Heart left ventricle (tissue), 13 donors: ENCODE measurements around the gene IL36B.

Experiments used
- POLR2A ChIP-seq, 2 donors: fragments of 450-650 bp; IDR thresholded peaks; one replicate each; pipeline ENCODE4 v1.6.1; 2017; ENCODE audit warnings: antibody characterized with exemption in 2 of 2, mild to moderate bottlenecking in 2 of 2, moderate library complexity in 2 of 2
- TF ChIP-seq, protein P1 (sequence below), 12 donors: fragments of 200-600 bp; sonication (generic) in 4 of 12; IDR thresholded peaks; one replicate each; pipeline versions ENCODE4 v1.5.0 to v1.8.0; 2018 to 2022; ENCODE audit warnings: antibody characterized with exemption in 12 of 12, mild to moderate bottlenecking in 5 of 12
- donor health status: ischemic (EF 13 %, LVEDD 7.1; RV severe dilation, severe dysfunction).
- donor health status: DM: no; HTN: yes; CAD: no.
- donor health status: DM: no; HTN: no; CAD: no.
- donor health status: ischemic (EF 25% LVEDD 6.9; RV normal size, moderate dysfunction).
- donor health status: ischemic (EF 25% LVEDD 5.7; RV mildly dilated, moderate dysfunction).
- donor health status: ischemic (EF 35%, LVEDD 5.7; RV mildly dilated, moderate dysfunction).
- donor health status: nonischemic (EF 11% LVEDD 7.7; RV severe dilation, severe dysfunction).
- donor health status: DM: yes; HTN: yes; CAD: no.
- donor health status: PGD.
- donor health status: ischemic (EF 29% LVEDD 5.4; RV normal size, mild dysfunction).
- donor health status: nonischemic (EF 23%, LVEDD 6.1; RV moderate dilation, normal function).

DNA sequence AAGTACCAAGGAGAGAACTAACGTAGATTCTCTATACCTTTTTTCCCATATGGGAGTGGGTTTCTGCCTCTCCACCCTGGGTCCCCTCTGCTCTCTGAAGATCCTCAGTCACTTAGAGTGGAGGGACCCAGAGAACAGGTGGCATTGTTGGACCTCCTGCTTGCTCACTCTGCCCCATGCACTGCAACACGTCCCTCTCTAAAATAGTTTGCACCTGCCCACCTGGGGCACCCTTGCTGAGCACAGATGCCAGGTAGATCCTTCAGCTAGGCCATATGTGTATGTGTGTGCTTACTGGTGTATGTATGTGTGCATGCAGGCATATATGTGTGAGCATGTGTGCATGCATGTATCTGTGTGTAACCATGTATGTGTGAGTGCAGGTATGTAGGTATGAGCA is 8.6 kb upstream of the IL36B start:
- TF ChIP-seq, protein P1, sequence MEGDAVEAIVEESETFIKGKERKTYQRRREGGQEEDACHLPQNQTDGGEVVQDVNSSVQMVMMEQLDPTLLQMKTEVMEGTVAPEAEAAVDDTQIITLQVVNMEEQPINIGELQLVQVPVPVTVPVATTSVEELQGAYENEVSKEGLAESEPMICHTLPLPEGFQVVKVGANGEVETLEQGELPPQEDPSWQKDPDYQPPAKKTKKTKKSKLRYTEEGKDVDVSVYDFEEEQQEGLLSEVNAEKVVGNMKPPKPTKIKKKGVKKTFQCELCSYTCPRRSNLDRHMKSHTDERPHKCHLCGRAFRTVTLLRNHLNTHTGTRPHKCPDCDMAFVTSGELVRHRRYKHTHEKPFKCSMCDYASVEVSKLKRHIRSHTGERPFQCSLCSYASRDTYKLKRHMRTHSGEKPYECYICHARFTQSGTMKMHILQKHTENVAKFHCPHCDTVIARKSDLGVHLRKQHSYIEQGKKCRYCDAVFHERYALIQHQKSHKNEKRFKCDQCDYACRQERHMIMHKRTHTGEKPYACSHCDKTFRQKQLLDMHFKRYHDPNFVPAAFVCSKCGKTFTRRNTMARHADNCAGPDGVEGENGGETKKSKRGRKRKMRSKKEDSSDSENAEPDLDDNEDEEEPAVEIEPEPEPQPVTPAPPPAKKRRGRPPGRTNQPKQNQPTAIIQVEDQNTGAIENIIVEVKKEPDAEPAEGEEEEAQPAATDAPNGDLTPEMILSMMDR (IDR thresholded peaks at IDR 0.05): no peak
- no peak for TF ChIP-seq POLR2A (IDR thresholded peaks at IDR 0.05)
